PC-9 (cell line): ENCODE results near the gene TANGO2. TPM values are rescaled to one million over a fixed set of nuclear protein-coding genes. Genes with fewer than 3 reads are reported as not detected.

ENCODE experiments used
- BruUV-seq: library from RNA; stranded (reverse); fragments of 400-500 nt; replicated peaks from 2 replicates; lab custom pipeline; 2021; lab: Mats Ljungman, UMichigan
- CTCF ChIA-PET: fragments of 300-600 bp; sonication (Branson Sonifier 250); formaldehyde crosslinking; loops from one replicate; lab custom pipeline; 2022; ENCODE audit warnings: antibody characterized with exemption; lab: Charles Lee
- POLR2A ChIA-PET: fragments of 300-600 bp; sonication (Branson Sonifier 250); formaldehyde crosslinking; loops from one replicate; lab custom pipeline; 2022; ENCODE audit warnings: antibody characterized with exemption; ENCODE audit not compliant: unreplicated experiment; lab: Charles Lee
- DNase-seq, 2 experiments: peaks; one replicate each; pipeline versions ENCODE4 v3.0.0 to v3.0.0-alpha.2; 2015 to 2022; ENCODE audit warnings: mixed read lengths in 1 of 2
- H2AFZ ChIP-seq: fragments of 200-600 bp; sonication (generic); 2 replicates; pipeline ENCODE4 v1.8.1; 2017; ENCODE audit warnings: antibody characterized with exemption
- H3F3A ChIP-seq: fragments of 200-600 bp; sonication (generic); 2 replicates; pipeline ENCODE4 v1.8.1; 2017; ENCODE audit warnings: antibody characterized with exemption, mild to moderate bottlenecking, low read depth; ENCODE audit not compliant: insufficient read depth
- H3K27ac ChIP-seq: fragments of 200-600 bp; sonication (generic); 2 replicates; pipeline ENCODE4 v1.6.1; 2016; ENCODE audit warnings: mixed run types
- H3K27me3 ChIP-seq: fragments of 200-600 bp; sonication (generic); 2 replicates; pipeline ENCODE4 v1.6.1; 2016; ENCODE audit warnings: low read depth, mixed run types; ENCODE audit not compliant: insufficient read depth
- H3K36me3 ChIP-seq: fragments of 200-600 bp; sonication (generic); 2 replicates; pipeline ENCODE4 v1.6.1; 2016; ENCODE audit warnings: low read depth, mixed run types
- H3K4me1 ChIP-seq: fragments of 200-600 bp; sonication (generic); replicated peaks from 2 replicates; pipeline ENCODE4 v1.6.1; 2016; ENCODE audit warnings: mixed run types; ENCODE audit not compliant: insufficient read depth
- H3K4me2 ChIP-seq: fragments of 200-600 bp; sonication (generic); 2 replicates; pipeline ENCODE4 v1.6.1; 2017; ENCODE audit warnings: mixed run types
- H3K4me3 ChIP-seq: fragments of 200-600 bp; sonication (generic); 2 replicates; pipeline ENCODE4 v1.6.1; 2016; ENCODE audit warnings: mixed run types
- H3K79me2 ChIP-seq: fragments of 200-600 bp; sonication (generic); 2 replicates; pipeline ENCODE4 v1.6.1; 2017; ENCODE audit warnings: low read depth, mixed run types
- H3K9me2 ChIP-seq: fragments of 200-600 bp; sonication (generic); 2 replicates; pipeline ENCODE4 v1.8.1; 2017; ENCODE audit warnings: mild to moderate bottlenecking; ENCODE audit not compliant: insufficient read depth
- H3K9me3 ChIP-seq: fragments of 200-600 bp; sonication (generic); 2 replicates; pipeline ENCODE4 v1.8.1; 2016; ENCODE audit warnings: low read depth; ENCODE audit not compliant: insufficient read depth
- H4K20me1 ChIP-seq: fragments of 200-600 bp; sonication (generic); 2 replicates; pipeline ENCODE4 v1.8.1; 2017; ENCODE audit not compliant: insufficient read depth
- EZH2 ChIP-seq: fragments of 200-600 bp; sonication (generic); IDR thresholded peaks from 2 replicates; pipeline ENCODE4 v1.8.0; 2017; ENCODE audit warnings: antibody characterized with exemption, low read depth
- intact Hi-C: fragments of 100-400 bp; cut with micrococcal nuclease; formaldehyde crosslinking; loops from one replicate; pipeline ENCODE4 v1.10.0; 2022; ENCODE audit not compliant: unreplicated experiment
- total RNA-seq: library from RNA; stranded (reverse); gene quantifications from 2 replicates; pipeline ENCODE4 v1.2.3, GENCODE V29; 2021
- TF ChIP-seq, protein P1 (sequence below): fragments of 200-600 bp; sonication (generic); conservative IDR thresholded peaks from 2 replicates; pipeline ENCODE4 v1.6.1; 2017; ENCODE audit warnings: mixed run types, antibody characterized with exemption, mild to moderate bottlenecking, moderate library complexity

The TANGO2 gene
- total RNA-seq, 1 experiment from 2014 or later: 22.4 TPM

DNA sequence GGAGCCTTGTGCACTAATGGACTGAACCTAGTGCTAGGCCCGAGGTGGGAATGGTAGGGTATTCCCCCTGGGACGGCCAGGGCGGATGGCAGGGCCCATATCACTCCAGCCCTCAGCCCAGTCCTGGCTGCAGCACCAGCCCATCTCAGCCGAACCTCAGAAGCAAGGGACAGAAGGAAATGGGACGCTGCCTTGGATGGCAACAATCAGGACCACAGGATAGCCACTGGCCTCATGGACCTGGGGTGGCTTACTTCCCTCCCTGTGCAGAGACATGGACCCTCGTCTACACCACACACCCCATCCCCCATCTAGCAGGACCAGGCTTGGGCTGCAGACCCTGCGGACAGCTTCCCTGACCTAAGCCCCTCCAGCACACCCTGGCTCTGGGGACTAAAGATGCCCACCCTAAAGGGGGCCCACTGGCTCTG, 28.4 kb upstream of the TANGO2 start:
- DNase-seq: no peak
- TF ChIP-seq, protein P1, sequence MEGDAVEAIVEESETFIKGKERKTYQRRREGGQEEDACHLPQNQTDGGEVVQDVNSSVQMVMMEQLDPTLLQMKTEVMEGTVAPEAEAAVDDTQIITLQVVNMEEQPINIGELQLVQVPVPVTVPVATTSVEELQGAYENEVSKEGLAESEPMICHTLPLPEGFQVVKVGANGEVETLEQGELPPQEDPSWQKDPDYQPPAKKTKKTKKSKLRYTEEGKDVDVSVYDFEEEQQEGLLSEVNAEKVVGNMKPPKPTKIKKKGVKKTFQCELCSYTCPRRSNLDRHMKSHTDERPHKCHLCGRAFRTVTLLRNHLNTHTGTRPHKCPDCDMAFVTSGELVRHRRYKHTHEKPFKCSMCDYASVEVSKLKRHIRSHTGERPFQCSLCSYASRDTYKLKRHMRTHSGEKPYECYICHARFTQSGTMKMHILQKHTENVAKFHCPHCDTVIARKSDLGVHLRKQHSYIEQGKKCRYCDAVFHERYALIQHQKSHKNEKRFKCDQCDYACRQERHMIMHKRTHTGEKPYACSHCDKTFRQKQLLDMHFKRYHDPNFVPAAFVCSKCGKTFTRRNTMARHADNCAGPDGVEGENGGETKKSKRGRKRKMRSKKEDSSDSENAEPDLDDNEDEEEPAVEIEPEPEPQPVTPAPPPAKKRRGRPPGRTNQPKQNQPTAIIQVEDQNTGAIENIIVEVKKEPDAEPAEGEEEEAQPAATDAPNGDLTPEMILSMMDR: no peak
- no peak for TF ChIP-seq EZH2
- Histone ChIP-seq H3K27me3 (no peaks in the 10 kb centered on the region), H4K20me1 (no peaks in the 10 kb centered on the region), H3K9me2 (no peaks in the 10 kb centered on the region), H3K4me2 (no peak overlapping the region), H2AFZ (no peak overlapping the region), H3F3A (no peaks in the 10 kb centered on the region), H3K79me2 (no peaks in the 10 kb centered on the region), H3K36me3 (no peaks in the 10 kb centered on the region), H3K27ac (no peak overlapping the region), H3K9me3 (no peaks in the 10 kb centered on the region), H3K4me3 (no peak overlapping the region), H3K4me1 (no peaks in the 10 kb centered on the region)
- no TSS peak for BruUV-seq
- intact Hi-C loops: no loop called here
- CTCF ChIA-PET: no interaction called here
- POLR2A ChIA-PET: no interaction called here

DNA sequence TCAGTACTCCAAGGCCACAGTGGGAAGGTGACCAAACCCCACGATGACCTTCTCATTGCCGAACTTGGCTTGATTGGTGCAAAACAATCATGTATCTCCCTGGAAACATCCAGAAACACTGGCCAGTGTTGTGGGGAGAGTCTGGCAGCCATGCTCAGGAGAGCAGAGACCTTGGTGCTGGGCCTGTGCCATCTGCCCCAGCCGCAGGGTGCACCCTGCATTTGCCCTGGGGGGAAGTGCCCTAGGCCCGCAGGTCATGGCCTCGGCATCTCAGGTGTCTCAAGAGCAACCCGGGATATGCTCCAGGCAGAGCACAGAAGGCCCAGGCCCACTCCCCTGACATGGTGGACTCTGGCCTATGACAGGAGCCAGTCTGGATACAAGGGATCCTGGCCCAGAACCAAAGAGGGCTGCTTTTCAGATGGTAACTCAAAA, 28.0 kb upstream of the TANGO2 start:
- Histone ChIP-seq H3K27ac (no peak overlapping the region), H3K27me3 (no peaks in the 10 kb centered on the region), H3K4me2 (no peak overlapping the region), H3K4me3 (no peak overlapping the region), H4K20me1 (no peaks in the 10 kb centered on the region), H3K79me2 (no peaks in the 10 kb centered on the region), H3K9me3 (no peaks in the 10 kb centered on the region), H3F3A (no peaks in the 10 kb centered on the region), H3K4me1 (no peaks in the 10 kb centered on the region), H2AFZ (no peak overlapping the region), H3K36me3 (no peaks in the 10 kb centered on the region), H3K9me2 (no peaks in the 10 kb centered on the region)
- CTCF ChIA-PET: no interaction called here
- POLR2A ChIA-PET: no interaction called here
- no peak for DNase-seq
- intact Hi-C loops: no loop called here
- BruUV-seq: no TSS peak
- no peak for TF ChIP-seq EZH2
- TF ChIP-seq, protein P1: no peak

DNA sequence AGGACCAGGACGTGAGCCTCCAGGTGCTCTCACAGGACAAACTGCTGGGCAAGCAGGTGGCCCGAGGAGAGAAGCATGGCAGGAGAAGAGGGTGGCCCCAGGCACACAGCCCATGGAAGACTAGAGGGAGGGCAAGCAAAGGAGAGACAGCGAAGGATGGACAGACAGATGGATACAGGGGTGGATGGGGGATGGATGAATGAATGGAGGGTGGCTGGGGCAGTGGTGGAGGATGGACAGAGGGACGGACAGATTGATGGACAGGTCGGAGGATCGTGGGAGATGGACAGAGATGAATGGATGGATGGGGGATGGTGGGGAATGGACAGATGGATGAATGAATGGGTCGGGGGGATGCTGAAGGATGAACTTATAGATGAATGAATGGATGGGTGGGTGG, 27.0 kb upstream of the TANGO2 start:
- intact Hi-C loops: no loop called here
- Histone ChIP-seq H3K79me2 (no peaks in the 10 kb centered on the region), H3K27ac (no peak overlapping the region), H3K36me3 (no peaks in the 10 kb centered on the region), H3K4me3 (no peak overlapping the region), H4K20me1 (no peaks in the 10 kb centered on the region), H3F3A (no peaks in the 10 kb centered on the region), H3K9me2 (no peaks in the 10 kb centered on the region), H3K4me2 (no peak overlapping the region), H3K27me3 (no peaks in the 10 kb centered on the region), H2AFZ (no peak overlapping the region), H3K9me3 (no peaks in the 10 kb centered on the region), H3K4me1 (no peaks in the 10 kb centered on the region)
- no peak for DNase-seq
- TF ChIP-seq, protein P1: no peak
- TF ChIP-seq EZH2: no peak
- POLR2A ChIA-PET: no interaction called here
- BruUV-seq: no TSS peak
- CTCF ChIA-PET: no interaction called here
